Kidney capillary endothelial cell (primary cell): ENCODE data around the gene STAT5B.
"Not testable (repeated sequence)": the region's sequence is repeated elsewhere in the genome, so short reads cannot be mapped to it uniquely, and the experiment has no call there.

Experiments used
- DNase-seq: peaks from one replicate; pipeline ENCODE4 v3.0.0-alpha.2; 2018; ENCODE audit warnings: low spot score

The STAT5B gene

DNA sequence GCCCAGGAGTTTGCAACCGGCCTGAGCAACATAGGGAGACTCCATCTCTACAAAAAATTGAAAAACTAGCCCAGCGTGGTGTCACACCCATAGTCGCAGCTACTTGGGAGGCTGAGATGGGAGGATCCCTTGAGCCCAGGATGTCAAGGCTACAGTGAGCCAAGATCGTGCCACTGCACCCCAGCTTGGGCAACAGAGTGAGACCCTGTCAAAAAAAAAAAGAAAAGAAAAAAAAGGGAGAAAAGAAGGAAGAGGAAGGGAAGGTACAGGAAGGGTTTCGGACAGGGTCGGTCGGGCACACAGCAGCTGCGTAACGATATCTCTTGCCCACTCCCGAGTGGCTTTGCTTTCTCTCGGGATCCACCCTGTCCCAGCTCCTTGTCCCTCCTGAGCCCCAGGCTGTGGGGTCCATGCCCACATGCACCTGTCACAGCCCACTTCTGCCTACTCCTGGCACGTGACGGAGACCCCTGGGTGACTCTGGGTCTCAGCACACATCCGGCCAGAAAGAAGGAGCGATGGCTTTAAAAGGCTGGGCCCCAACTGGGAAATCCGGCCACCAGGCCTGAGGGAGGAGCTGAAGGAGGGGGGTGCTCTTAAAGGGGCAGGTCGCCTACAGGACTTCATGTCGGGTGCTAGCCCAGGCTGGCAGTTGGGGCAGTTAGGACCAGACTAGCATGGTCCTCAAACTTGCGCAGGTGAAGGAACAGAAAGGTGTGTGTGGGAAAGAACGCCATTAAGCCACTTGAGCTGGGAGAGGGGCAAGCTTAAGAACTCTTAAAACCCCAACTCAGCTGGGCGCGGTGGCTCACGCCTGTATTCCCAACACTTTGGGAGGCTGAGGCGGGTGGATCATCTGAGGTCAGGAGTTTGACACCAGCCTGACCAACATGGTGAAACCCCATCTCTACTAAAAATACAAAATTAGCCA lies 82.0 kb downstream of the STAT5B start, which contains the start of gene GHDC:
Gene GHDC (minus strand): TSS at position 526 of the 931 bp plus-strand sequence. CDS start 913 bp downstream, outside the sequence.
- DNase-seq, result peak; percentile 65

DNA sequence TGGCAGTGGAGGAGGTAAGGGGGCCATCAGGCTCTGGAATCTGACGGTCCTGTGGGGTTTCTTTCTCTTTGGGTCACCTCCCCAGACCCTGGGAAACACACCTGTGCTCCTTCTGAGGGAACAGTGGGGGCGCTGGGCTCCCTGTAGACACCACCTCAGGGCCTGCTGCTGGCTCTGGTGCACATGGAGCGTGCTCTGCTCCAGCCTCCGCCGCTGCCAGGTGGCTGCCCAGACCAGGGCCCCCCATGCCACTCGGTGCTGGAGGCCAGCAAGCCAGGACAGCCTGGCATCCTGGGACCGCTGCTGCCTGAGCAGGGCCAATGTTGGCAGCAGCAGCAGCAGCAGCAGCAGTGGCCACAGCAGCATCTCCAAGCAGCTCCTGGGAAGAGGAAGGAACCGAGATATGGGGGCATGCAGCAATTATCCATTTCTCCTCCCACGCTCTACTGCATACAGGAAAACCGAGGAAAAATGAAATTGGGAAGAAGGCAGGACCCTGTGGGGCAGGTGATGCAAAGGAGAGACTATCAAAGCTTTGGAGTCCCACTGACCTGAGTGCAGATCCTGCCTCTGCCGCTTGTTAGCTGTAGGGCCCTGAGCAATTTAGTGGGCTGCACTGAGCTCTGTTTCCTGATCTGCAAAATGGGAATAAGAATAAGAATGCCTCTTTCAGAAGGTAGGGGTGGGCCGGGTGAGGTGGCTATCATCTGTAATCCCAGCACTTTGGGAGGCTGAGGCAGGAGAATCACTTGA lies 82.8 kb downstream of the STAT5B start:
- DNase-seq, result no peak

DNA sequence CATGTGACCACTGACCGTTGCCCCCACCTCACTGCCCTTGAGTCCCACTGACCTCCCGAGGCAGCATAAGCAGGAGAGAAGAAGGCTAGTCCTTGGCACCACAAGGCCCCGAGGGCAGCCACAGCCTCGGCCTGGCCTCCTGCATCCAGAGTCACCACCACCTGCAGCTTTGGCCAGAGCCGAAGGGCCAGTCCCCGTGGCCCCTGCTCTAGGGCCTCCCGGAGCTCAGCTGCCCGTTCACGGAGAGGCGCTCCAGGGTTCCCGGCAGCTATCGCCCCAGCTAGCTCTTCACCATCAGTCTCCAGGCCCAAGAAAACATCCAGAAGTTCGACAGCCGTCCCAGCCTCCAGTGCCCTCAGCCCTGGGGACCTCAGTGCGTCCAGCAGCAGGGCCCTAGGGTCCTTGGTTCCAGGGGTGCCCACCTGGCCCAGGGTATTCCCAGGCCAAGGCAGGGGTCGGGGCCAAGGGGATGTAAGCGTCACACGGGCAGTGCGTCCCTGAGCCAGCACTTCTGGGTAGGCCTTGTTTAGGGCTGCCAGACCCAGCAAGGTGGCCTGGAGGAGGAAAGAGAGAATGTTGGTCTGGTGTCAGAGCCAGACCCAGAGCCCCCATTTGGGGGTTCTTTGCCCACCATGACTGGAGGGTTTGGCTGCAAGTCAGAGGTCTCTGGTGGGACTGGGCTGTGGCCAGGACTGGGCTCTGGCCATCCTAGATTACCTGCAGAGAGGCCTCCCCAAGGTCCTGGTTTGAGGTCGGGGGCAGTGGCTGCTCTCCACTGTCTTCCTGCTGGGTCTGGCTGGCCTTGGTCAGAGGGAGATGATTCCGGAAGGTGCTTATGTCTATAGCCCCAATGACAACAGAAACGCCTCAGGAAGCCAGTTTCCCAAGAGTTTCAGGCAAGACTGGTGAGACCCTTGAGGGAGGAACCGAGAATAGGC lies 83.7 kb downstream of the STAT5B start:
- DNase-seq, result no peak

DNA sequence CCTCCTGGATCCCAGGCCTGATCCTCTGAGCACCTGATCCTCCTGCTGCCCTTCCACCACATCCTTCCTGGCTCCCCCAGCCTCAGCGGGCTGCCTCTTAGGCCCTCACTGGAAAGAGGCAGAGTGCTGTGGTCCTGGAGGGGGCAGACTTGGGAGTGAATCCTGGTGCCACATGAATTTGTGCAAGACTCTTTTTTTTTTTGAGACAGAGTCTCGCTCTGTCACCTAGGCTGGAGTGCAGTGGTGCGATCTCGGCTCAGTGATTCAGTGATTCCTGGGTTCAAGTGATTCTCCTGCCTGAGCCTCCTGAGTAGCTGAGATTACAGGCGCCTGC lies 84.9 kb downstream of the STAT5B start:
- no peak for DNase-seq

DNA sequence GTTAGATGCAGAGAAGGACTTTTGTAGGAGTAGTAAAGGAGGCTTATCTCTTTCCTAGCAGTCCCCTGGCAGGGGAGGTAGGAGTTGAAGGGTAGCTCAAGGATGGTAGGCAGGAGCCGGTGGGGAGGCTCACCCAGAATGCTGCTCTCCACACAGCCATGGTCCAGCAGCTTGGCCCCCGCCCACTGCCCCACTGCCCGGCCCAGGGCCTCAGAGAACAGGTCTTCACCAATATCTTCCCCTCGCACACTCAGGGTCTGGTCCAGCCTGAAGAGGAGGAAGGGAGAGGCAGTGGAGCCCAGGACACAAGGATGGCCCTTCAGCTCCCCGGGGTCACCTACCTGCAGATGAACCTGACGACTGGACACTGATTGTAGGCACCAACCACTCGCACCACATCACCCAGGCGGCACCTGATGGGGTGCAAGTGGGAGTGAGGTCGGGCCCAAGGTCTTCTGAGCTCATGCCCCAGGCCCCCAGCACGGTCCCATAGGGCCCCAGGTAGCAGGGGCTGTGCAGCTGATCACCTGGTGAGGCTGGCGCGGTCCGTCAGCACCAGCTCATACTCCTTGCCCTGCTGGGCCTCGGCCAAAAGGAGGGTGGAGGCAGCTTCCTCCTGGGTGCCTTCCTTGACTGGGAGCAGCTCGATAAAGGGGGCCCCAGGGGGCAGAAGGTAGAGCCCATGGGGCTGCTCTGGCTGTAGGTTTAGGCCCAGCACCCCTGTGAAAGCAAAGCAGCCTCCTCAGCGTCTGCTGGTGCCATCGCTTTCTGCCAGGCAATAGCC lies 85.5 kb downstream of the STAT5B start:
- DNase-seq, result no peak

DNA sequence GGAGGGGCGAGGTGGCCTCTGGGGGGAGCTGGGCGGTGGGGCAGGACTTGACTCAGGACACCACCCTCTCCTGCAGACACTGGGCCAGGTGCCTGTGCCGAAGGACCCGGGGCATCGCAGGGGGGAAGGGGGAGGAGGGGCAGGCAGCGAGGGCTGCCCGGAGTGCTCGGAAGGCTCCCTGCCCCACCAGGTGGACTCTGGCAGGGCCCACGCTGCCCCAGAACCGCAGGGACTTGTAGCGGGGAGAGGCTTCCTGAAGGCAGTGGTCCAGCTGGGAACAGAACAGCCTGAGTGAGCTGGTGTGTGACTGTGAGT lies 86.6 kb downstream of the STAT5B start:
- DNase-seq, result no peak

DNA sequence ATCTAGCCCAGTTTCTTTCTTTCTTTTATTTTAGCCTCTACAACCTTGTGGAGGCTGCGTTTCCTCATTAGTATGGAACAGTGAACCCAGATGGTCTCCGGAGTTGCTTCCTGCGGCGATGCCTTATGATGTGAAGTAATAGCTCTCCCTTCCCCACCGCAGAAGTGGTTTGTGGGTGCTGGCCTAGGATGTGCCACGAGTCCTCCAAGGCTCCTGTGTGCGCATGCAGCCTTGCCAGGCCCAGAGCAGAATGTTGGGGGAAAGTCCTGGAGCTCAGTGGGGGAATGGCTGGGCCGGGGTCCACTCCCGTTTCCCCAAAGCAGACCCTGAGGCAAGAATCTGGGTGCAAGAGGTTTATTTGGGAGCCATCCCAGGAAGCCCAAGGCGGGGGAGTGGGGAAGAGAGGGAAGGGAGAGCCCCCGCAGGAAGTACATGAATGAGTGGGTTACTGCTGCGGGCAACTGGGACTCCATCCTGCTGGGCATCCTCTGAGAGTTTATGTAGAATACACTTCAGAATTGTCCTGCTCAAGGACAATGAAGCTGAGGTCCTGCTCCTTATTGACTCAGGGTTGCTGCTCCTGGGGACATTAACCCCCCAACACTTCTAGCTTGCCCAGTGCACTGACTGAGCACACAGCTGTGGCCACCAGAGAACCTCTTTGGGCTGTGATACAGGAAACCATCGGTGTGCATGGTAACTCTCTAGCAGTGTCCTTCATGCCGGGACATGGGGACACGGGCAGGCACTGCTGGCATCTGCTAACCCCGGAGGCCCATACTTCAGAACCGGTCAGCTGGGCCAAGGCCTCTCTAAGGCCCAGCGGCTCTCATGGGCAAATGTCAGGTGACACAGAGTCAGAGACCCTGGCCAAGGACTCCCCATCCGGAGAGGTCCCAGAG lies 87.2 kb downstream of the STAT5B start:
- DNase-seq, result no peak

DNA sequence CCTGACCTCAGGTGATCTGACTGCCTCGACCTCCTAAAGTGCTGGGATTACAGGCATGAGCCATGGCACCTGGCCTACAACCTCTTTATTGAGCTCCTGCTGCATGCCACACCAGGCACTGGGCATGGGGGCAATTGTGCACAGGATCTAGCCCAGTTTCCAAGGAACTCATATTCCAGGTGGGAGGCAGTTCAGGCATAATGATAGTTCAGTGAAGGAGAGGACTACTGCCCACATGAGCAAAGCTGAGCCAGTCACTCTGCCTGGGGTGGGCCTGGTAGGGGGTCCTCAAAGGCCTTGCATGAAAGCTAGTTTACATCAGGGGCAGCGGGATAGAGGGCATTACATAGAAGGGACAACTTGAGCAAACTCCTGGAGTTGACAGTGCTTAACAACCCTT lies 88.4 kb downstream of the STAT5B start:
- DNase-seq, result no peak

DNA sequence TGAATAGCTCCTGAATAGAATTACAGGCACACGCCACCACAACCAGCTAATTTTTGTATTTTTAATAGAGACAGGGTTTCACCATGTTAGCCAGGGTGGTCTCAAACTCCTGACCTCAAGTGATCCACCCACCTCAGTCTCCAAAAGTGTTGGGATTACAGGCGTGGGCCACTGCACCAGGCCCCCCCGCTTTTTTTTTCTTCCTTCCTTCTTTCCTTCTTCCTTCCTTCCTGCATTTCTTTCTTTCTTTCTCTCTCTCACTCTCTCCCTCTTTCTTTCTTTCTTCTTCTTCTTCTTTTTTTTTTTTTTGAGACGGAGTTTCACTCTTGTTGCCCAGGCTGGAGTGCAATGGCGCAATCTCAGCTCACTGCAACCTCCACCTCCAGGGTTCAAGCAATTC lies 90.0 kb downstream of the STAT5B start:
- DNase-seq, result not testable (repeated sequence)

DNA sequence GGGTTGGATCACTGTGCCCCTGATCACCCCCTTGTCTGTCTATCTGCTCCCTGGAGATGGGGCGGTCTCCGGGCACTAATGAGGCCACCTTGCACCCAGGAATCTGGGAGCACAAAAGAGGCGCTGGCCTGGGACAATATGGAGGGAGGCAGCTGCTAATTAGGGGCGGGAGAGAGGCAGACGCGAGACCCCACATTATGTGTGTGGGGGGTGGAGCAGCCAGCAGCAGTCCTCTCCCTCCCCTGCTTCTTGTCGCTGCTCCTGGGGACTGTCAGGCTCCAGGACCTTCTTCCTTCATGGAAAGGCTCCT lies 90.6 kb downstream of the STAT5B start:
- DNase-seq, result no peak

DNA sequence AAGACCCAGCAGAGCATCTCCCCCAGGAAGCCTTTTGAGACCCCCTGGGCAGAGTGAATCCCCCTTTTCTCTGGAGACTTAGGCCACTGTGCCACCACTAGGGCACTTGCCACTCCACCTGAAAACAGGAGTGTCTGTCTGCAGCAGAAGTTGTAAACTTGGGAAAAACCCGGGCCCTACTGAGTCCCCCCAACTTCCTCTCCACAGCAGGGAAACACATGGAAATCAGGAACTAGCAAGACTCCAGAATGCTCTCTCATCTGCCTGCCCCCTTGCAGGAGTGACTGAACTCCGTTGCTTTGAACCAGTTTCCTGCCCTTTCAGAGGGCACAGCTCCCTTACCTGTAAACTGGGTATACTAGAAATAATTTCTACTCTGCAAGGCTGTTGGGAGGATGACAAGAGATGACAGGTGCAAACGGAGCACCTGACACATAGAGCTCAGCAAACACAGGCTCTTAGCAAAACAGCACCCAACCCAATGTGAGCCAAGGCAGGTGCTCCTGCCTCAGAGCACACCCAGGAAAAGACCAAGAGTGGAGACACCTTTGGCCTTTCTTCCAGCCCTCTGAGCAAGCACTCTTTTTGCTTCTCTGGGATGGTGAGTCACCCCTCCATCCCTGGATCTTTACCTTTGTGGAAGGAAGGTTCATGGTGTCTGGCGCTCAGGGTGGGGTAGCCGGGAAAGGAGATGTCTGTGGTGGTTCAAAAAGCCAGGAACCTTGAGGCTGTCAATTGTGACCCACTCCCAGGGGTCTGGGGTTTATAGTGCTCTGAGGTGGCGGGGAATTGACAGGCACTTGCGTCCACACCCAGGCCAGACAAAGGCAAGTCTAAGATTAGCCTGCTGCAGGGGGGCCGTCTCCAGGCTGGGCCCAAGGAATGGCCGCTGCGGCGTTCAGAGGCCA lies 91.2 kb downstream of the STAT5B start, which contains the start of gene HCRT:
Gene HCRT (minus strand): TSS at position 740 of the 908 bp plus-strand sequence. CDS start 87 bp downstream, at position 653.
- no peak for DNase-seq

DNA sequence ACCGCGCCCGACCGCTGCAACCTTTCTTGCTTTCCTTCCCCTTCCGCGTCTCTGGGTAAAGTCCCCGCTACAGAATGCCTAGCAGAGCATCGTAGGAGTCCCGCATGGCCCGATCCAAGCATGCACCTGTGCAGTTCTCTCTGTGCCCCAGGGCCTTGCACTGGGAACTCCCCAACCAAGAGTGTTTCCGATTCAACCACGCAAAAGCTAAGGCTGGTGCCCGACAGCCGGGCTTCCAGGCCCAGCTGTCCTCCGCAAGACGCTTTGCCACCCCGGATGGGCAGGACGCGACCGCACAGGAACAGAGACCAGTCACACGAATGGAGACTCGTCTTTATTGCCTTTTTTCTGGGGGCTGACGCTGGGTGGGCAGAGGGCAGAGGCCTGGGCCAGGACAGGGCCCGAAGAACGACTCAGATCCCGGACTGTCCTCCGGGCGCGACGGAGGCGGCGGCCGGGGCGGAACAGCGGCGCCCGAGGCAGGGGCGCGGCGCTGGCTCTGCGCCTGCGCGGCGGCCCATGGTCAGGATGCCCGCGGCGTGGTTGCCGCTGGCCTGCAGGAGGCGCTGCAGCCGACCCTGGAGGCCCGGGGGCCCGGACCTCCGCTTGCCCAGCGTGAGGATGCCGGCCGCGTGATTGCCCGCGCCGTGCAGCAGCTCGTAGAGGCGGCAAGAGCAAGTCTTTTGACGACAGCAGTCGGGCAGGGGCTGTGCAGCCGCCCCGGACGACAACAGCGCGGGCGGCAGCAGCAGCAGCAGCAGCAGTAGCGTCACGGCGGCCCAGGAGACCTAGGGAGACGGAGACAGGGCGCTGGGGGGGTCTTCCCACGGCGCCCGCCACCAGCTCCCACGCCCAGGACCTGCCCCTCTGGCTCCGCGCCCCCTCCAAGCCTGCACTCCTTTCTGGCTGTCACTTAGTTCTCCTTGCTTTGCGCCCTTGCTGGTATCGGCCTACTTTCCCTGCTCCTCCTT lies 92.2 kb downstream of the STAT5B start:
- peak; percentile 87 for DNase-seq

DNA sequence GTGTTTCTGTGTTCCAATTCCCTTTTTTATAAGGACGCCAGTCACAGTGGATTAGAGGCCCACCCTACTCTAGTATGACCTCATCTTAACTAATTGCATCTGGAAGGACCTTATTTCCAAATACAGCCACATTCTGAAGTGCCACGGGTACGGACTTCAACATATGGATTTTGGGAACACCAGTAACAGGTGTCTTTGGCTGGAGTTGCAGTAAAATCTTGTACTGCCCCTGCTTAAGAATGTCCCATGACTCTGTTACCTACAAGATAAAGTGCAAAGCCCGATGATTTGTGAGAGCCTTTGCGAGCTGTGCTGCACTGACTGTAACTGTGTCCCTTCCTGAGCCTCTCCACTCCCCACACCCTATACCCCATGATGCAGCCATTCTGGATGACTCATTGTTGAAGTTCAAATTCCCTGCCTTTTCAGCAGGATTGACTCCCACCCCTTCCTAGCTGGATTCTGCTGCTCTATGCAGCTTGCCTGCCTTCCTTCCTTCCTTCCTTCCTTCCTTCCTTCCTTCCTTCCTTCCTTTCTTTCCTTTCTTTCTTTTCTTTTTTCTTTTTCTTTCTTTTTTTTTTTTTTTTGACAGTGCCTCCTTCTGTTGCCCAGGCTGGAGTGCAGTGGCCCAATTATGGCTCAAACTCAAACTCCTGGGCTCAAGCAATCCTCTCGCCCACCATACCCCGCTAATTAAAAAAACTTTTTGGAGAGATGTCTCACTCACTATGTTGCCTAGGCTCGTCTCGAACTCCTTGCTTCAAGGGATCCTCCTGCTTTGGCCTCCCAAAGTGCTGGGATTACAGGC lies 93.1 kb downstream of the STAT5B start:
- DNase-seq, result peak; percentile 53

DNA sequence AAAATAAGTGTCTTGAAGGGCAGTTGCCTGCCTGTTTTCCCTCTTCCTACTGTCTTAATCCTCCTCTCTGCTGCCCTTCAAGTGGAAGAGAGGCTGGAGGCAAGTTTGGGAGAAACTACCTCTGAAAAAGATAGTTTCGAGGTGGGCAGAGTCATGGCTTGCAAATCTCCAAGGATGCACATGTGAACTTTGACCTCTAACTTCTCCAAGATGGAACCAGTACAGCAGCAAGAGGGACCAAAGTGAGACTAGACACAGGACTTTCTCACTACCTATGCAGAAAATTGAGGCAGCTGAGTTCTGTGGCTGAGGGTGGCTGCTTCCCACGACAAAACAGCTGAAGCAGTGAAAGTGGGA lies 94.4 kb downstream of the STAT5B start:
- DNase-seq, result no peak

DNA sequence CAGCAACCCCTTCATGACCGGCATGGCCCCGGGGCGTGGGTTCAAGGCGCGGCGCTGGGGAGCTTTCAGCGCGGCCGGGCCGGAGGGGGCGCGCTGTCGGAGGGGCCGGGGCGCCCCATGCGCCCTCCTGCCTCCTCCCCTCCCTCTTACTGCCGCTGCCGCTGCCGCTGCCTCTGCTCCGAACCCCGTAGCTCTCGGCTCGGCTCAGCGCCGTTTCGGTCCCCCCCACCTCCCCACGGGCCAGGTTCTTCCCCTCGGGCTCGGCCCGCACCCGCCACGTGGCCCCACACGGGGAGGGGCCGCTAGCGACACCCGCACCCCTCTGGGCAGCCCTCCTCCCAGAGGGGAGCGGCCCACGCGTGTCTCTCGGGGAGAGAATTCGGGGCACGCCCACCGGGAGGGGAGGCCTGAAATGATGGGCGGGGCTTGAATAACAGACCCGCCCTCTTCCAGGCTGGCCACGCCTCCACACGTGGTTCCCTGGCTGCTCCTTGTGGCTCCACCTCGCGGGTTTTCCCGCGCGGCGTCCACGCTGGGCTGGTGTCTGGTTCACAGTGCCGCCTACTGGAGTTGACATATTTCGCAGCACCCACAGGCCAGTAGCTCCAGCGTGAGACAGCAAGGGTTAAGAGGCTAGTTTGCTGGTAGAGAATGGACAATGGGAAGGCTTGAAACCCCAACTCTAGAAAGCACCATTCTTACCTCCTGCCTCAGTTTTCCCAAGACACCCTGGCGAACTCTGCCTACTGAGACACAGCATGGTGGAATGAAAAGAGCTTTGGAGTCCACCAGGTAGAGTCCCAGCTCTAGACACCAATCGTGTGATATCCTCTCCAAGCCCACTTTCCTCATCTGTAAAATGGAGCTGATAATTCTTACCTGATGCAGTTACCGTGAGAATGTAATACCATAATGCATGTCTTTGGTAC lies 95.0 kb downstream of the STAT5B start, which contains the start of gene KCNH4:
Gene KCNH4 (minus strand): TSS at position 221 of the 929 bp plus-strand sequence. CDS start 197 bp downstream, at position 24.
- DNase-seq, result peak; percentile 64

DNA sequence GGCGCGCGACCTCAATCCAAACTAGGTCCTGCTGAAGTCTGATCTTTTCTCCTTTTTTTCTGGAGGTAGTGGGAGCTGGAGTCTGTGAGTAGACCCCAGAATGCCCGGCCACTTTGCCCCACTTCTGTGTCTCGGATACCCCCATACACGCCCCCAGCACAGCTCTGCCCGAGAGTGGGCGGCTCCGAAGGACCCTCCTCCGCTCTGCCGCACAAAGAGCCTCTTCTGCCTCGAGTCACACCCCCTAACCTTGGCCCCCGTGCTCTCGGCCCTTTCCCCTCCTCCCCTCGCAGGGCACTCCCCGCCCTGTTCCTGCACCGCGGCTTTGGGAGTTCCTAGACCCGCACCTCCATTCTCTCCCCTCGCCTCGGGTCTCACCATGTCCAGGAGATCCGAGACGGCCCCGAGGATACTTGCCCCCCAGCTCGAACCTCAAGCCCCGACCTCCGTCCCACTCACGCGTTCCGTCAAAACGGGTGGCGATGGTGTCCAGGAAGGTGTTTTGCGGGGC lies 95.7 kb downstream of the STAT5B start:
- no peak for DNase-seq
